Smooth muscle cell of the umbilical artery (primary cell): ENCODE results near the gene GABARAPL2. TPM values are rescaled to one million over a fixed set of nuclear protein-coding genes. Genes with fewer than 3 reads are reported as not detected.

ENCODE experiments used
- total RNA-seq: library from RNA; depleted of rRNA; stranded (reverse); fragments of >200 nt; gene quantifications from 2 replicates; pipeline ENCODE4 v1.2.3, GENCODE V29; 2014

Gene GABARAPL2
- total RNA-seq: 50.2 and 85.2 TPM in 2 replicates

GRCh38 chr16:75566040-75566757 is at the start of gene GABARAPL2:
TSS of gene GABARAPL2 (plus strand) at chr16:75566379. CDS start at chr16:75566487, 108 bp downstream.

DNA sequence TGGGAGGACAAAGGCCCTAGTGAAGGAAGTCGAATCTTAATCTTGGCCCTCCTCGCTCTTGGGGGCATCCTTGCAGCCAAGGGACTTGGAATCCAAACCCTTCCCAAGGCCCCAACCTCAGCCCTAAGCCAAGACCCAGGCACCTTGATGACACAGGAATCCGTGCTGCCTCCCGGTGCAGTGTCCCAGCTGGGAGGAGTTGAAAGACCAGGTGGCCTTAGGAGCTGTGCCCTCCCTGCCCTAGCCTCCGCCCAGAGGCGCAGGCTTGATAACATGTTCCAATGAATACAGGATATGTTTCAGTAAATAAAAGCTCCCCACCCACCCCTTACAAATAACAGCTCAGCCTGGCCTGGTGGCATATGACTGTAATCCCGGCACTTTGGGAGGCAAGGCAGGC is 30.3 kb upstream of the GABARAPL2 start, which contains the start of gene CHST5:
CHST5 (minus strand) TSS at position 208 of the 400 bp plus-strand sequence. CDS start 5,724 bp downstream, outside the sequence.

GRCh38 chr16:75555707-75556430 is 10.3 kb upstream of the GABARAPL2 start, which contains the start of gene TMEM231:
TSS of gene TMEM231 (minus strand) at chr16:75556252. CDS start at chr16:75556209, 43 bp downstream.

GRCh38 chr16:75622761-75623605 is 56.8 kb downstream of the GABARAPL2 start, which contains the start of gene ADAT1:
TSS of gene ADAT1 (minus strand) at chr16:75623281. CDS start at chr16:75620799, 2,482 bp downstream.

Other genes with a start within 250 kb of the GABARAPL2 start
- gene CFDP1, start 132.9 kb upstream of the GABARAPL2 start, total RNA-seq: 52.0 and 64.4 TPM in 2 replicates
- gene TMEM170A, start 101.7 kb upstream of the GABARAPL2 start, total RNA-seq: 22.0 and 22.1 TPM in 2 replicates
- gene CHST6, start 70.9 kb upstream of the GABARAPL2 start, total RNA-seq: 4.5 and 6.2 TPM in 2 replicates
- 0.23 TPM in 1 of 2 replicates, not detected in the other for gene CHST5, start 30.3 kb upstream of the GABARAPL2 start, total RNA-seq
- 17.2 and 21.5 TPM in 2 replicates for gene TMEM231, start 10.1 kb upstream of the GABARAPL2 start, total RNA-seq
- 68.9 and 80.5 TPM in 2 replicates for gene ADAT1, start 56.9 kb downstream of the GABARAPL2 start, total RNA-seq
- 127 and 164 TPM in 2 replicates for gene KARS1, start 81.3 kb downstream of the GABARAPL2 start, total RNA-seq
- gene TERF2IP, start 81.4 kb downstream of the GABARAPL2 start, total RNA-seq: 55.6 and 56.4 TPM in 2 replicates
- not detected in 2 replicates for gene CPHXL2, start 110.6 kb downstream of the GABARAPL2 start, total RNA-seq
- gene DUXB, start 135.1 kb downstream of the GABARAPL2 start, total RNA-seq: not detected in 2 replicates
- gene CPHXL, start 160.1 kb downstream of the GABARAPL2 start, total RNA-seq: not detected in 2 replicates